Mesenteric fat pad (tissue), 1 donor: ENCODE data around the gene RTN1. TPM values are rescaled to one million over a fixed set of nuclear protein-coding genes. Genes with fewer than 3 reads are reported as not detected.

ENCODE experiments used
- DNase-seq: peaks from one replicate; pipeline ENCODE4 v3.0.0-alpha.2; 2020; ENCODE audit warnings: low spot score
- total RNA-seq: library from RNA; stranded (reverse); fragmentation: NEBNext Ultra II Directional; extraction: Animal tissue kit (Norgen Biotek cat#: 25700); gene quantifications from one replicate; pipeline ENCODE4 v1.2.1, GENCODE V29; 2021
- donor health status: DM: yes; HTN: yes; CAD: no.

The RTN1 gene
- total RNA-seq, 1 donor from 2014 or later: 15.4 TPM

DNA sequence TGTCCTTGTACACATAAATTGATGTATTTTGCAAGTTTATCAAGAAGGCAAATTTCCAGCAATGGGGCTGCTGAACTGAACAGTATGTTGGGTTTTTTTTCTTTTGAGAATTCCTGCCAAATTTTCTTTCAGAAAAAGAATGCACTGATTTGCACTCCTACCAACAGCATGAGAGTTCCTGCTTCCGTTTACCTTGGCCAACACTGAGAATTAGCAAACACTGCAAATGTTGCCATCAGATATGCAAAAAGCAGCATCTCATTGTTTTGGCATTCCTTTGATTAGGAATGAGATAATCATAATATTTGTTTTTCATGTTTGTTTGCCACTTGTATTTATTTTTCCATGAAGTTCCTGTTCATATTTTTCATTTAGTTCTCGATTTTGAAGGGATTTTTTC is 82.4 kb downstream of the RTN1 start:
- no peak for DNase-seq

DNA sequence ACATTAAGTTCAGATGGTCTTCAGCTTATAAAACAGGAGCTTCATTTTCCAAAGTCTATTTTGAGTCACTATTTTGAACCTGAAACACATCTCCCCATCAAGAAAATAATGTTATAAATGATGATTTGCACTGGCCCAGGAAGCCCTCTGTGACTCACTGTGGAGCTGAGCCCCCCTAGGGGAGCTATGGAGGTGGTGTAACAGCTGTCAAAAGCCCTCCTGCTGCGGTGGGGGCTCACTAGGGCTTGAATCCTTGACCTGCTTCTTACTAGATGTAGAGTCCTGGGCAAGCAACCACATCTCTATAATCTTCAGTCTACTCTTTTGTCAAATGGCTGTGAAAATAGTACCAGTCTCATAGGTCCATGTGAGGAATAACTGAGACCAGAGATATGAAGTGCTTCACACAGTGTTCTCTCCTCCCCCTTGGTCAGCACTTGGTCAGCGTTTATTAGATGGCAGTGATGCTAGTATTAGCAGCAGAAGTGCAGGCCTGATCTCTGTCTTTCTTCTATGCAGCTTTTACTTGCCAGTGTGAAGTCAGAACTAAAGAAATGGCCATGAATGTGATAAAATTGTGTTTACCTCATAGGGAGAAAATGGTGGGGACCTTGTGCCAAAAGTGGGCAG is 83.4 kb downstream of the RTN1 start:
- no peak for DNase-seq

DNA sequence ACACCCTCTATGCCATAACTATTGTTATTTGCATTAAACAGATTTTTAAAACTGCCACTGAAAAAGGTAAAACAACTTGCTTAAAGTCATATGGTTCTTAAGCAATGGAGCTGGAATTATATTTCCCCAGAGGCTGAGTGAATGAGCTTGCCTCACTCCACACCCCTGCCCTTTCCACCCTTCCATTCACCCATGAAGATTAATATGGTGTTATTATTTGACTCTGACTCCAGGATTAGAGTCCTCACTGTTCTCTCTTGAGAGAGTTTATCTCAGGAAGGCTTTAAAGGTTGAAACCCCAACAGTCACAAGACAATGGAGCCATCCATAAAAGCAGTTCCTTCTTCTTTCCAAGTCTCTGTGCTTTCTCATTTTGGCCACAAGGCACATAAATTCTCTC is 84.9 kb downstream of the RTN1 start:
- DNase-seq: no peak

DNA sequence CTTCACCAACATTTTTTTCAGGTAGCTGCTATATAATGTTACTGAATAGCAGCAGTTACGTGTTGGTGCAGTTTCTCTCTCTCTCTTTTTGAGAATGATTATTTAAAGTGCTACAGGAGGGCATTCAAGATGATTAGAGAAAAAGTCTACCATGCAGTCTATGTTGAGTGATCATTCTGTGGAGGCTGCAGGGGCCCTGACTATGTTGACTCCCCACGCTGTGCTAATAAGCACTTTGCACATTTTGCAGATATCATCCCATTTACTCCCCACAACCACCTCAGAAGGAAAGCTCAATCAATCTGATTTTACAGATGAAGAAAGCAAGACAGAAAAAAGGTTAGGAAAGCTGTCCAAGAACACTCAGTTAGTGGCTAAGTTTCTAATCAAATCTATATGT is 87.8 kb downstream of the RTN1 start:
- DNase-seq: no peak

DNA sequence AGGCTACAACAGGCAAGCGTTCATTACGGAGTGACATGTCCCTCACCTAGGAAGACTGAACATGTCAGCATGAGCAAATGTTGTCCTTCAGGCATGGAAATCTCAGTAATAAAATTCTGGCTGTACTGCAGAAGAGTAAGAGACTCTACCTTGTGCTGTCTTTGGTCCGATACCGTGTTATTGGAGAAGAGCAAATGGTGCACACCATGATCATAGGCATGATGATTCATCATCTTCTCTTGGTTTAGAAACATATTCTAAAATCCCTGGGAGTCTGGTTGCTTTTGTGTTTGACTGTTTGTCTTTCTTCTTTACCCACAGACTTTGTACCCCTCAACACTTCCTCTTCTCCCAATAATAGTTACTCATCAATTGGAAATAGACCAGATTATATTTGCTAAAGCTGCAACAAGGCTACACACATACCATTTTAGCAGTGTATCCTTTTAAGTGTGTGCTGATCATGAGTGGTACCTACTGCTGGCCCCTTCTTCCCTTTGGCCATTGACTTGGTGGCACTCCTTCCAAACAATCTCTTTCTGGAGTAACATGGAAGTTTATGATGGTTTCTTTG is 93.5 kb downstream of the RTN1 start:
- DNase-seq: no peak

DNA sequence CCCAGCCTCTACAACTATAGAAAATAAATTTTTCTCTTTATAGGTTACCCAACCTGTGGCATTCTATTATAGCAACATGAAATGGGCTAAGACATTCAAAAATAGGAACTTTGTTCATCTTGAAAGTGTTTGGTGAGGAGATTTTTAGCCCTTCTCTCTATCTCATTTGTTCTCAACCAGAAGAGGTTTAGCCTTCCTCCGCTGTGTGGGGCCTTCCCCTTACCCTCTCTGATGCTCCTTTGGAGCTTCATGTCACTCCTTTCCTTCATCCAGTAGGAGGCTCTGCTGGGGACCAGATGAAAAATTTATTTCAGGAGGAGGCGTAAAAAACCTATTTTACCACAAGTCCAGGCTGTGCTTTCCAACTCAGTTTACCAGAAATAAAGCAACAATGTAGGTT is 94.1 kb downstream of the RTN1 start:
- DNase-seq: no peak

DNA sequence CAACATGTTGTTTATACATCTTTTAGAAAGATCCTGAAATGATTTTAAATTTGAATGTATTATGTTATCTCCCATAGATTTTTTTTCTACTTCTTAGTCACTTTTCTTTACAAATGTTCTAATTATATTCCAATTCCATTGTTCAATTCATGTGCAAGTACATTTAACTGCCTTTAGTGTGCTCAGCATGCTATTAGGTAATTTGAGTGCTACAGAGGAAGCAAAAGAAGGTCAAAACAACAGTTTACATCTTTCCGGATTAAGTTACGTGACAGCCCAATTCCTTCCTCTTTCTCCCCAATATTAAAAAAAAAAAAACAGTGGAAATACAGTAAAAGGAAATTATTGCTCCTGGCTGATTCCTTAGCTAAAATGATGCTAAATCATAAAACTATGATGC is 98.3 kb downstream of the RTN1 start:
- no peak for DNase-seq

DNA sequence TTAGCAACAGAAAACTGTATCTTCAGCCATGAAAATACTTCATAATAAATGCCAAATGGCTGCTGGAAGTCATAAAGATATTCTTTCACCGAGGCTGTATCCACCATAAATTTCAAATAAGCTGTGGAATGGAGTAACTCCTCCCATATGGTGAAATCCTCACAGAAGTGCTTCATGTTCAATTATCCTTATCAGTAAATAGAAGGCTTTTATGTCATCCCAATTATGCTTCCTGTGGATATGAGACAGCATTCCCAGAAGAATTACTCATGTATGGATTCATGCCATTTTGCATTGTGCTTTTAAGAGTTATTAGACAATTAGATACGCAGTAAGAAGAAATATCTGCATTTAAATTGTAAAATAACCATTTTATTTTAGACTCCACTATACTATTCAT is 99.0 kb downstream of the RTN1 start:
- no peak for DNase-seq

DNA sequence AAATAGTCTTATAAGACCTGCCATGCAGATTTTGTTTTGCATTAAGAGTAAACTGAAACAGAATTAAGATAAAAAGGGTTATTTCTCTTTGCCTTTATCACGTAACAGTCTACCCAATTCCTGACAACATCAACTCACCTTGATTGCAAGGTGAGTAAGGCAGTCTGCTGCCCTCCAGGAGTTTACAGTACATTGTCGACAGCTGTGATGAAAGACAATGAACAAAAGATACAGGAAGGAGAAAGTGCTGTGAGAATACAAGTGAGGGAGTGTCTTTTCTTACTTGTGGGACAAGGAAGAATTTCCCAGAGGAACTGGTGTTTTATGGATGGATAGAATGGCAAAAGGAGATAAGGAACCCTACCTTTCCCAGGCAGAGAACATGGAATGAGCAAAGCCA is 101.0 kb downstream of the RTN1 start:
- no peak for DNase-seq

DNA sequence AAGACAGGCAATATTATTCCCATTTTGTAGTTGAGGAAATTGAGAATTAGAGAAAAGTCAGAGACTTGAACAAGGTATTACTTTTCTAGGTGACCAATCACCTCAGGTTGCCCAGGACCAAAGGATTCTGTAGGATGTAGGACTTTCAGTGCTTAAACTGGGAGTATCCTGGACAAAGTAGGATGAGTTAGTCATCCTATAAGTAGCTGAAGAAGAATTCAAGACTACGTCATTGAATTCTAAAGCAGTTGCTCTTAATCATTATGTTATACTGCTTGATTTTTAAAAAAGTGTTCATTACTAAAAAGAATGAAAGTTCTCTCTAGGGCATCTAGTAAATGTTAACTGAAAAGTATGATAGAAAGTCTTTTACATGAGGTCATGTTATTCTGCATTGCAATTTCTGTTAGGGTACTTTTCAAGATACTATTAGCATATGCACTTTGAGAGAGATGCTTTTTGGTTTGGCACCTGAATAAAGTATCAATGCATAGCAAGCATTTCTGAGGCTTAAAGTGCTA is 101.7 kb downstream of the RTN1 start:
- DNase-seq: no peak

DNA sequence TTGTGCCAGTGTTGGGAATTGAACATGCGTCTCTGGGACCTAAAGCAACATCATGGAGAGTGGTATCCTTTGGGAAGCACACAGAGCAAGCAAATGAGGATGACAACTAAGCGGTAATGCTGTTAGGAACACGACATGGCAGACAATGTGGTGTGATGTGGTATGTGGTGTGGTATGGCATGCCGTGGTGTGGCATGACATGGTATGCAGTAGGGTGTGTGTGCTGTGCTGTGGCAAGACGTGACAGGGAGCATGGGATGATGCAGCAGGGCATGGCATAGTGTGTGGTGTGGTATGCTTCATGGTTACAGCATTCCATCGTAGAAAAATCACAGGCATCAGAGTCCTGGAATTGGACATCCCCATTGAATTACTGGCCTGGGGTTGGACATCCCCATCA is 108.7 kb downstream of the RTN1 start:
- no peak for DNase-seq

DNA sequence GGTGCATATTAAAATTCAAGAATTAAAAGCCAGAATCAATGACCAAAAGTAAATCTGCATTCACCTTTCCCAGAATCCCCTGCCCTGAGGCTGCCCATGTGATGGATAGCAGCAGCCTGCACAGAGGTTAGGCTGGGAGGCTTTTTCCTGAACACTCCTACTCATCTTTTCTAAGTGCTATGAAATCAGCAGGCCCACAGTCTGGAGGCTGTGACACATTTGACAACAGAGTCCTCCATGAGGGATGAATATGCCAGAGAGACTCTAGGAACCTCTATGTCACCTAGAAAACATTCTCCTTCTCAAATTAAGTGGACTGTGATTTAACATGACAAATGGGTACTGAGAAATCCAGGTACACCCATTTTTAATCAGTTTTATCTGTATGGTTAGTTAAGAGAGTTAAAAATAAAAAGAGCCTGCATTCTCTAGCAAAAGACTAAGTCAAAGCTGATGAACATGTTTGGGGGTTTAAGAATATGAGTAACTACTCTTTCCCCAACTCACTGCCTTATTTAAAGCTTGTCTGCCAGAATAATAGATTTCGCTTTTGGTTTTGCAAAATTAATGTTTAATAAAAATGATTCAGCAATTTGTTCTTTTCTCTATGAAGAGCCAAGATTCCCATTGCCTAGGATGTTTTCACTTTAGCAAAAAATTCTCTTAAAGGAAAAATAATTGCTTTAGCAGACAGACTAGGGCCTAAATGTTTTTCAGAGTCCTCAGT is 115.0 kb downstream of the RTN1 start:
- DNase-seq: no peak

DNA sequence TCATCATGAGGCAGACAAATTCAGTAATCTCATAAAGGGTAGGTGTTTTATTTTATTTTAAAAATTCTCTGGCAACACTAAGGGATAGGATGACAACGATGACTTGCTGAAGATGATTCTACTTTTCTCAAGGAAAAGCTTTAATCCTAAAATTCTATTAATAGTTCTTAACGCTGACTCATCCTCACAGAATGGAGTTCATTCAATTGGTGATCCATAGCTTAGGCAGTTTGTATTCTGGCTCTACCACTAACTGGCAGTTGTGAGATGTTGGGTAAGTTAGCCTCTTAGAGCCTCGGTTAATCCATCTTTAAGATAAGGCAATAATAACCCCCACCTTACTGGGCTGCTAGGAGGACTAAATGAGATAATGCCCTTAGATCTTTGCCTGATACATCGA is 116.3 kb downstream of the RTN1 start:
- no peak for DNase-seq

DNA sequence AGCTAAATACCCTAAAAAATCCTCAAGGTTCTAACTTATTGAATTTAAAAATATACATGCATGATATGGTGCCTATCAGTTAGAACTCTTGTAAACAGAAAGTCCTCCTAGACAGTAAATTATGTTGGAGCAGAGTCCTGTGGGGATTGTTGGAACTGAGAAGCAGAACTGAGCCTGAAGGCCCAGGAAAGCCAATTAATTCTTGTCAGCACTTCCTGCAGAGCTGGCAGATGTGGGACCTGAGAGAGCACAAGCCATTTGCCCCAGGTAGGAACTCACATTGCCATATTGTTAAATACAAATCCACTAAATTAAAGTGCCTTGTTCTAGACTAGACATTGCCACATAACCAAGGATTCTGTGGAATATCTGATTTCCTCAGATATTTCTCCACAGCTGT is 117.1 kb downstream of the RTN1 start:
- DNase-seq: no peak

DNA sequence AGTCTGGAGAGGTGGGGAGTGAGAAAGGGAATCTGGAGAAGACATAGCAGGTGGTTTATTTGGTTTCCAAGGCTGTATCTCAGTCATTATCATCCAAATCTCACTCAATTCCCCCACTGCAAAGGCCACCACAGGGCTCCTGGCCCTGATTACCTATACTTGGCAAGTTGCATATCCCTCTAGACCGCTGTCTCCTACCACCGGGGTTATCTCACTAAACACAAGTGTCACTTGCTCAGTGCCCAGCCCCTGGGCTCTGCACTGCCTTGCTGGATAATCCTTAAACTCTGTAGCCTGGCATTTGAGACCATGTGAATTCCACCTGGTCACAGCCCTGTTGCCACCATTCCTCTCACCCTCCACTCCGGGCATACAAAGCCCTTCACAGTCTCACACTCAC is 119.0 kb downstream of the RTN1 start:
- DNase-seq: no peak

DNA sequence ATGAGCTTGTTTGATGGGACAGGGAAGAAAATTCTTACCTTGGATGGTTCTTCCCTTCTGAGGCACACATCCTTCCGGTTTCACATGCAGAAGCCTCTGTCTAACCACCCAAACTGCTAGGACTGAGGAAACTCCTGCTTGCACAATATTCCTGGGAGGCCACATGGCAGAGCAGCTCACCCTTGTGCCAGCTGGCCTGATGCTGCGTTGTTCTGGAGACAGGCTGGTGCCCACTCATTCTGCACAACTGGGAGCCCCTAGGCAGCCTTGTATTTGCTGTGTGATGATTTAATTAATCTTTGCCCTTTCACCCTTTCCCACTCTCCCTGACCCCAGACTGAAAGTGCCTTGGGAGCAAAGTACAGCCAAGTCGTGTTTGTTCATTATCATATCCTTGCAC is 130.8 kb downstream of the RTN1 start:
- no peak for DNase-seq

DNA sequence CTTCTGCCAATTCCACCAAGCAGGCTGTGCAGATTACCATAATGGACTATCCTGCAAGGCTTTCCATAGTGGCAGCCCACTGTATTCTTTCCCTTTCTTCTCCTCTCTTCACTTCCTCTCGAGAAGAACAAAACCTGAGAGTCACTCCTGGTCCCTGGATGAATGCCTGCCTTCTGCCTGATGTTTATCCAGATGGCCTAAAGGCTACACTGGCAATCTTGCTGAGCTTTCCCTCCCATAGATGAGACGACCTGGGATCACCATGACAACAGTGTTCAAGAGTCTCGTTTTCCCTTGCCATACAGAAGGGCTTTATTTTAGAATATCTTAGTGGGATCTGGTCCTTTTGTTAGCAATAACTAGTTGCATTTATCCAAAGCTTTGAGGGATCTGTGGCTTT is 142.3 kb downstream of the RTN1 start:
- DNase-seq: no peak

DNA sequence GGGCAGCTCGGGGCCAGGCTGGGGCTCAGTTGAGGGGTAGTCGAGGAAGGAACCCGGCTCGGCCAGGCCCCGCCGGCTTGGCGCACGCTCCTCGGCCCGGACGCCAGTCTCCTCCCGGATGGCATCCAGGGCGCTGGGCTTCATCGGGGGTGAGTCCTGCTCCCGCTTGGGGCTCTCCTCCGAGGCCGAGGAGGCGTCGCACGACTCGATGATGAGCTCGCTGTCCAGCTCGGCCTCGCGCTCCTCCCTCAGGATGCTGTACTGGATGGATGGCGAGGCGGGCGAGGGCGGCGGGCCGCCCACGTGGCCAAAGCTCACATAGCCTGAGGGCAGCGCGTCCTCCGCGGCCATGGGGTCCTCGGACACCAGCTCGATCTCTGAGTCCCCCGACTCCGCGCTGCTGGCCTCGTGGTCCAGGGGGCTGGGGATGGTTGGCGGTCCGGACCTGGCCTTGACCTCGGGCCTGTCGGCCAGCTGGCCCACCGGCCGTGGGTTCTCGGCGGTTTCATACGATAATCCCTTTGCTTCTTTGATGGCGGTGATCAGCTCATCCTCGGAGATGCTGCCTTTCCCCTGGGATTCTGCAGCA is 143.4 kb downstream of the RTN1 start:
- no peak for DNase-seq

DNA sequence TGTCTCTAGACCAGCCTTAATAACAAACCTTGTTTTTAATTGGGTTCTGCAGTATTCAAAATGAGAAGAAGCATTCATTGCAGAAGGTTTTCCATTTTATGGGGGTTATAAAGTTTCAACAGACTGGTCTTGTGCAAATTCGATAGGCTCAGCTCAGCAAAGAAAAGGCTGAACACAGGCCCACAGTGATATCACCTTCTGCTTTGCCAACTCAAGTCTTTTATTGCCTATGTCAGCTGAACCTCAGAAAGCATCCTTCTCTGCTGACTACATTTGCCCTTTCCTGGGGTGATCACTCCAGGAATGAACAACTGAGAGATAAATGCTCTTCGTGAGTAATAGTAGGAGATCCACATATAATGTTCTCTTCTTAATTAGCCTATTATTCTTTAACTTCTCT is 159.5 kb downstream of the RTN1 start:
- no peak for DNase-seq

DNA sequence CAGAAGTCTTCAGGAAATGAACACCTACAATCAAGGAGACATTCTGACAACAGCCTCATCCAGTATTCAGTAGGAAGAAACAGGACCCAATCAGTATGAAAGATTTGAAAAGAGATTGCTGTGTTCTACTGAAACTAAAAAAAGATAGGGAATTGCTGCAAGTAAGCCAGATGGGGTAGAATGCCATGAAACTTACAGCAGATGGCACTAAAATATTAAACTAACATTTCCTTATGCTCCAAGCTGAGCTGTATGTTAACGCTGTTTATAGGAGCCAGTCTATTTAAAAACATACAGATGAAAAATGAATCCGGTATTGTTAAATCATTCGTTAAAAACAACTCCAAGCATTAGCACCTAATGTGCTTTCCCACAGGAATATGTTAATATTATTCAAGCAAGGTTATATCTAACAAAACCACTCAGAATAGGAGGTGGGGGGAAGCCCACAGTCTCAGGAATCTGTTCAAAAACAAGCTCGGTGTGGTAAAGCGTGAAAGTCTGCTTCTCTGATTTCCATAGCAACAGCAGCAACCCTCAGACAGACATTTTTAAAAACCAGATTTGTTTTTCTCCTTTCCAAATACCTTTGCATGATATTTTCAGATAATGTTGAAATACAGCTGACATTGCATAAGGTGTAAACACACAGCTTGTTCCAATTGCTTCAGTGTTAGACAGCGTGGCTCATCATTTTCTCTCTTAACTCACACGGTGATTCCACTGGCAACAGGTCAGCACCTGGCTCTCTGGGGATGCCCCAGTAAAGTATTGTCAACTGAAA is 162.6 kb downstream of the RTN1 start:
- DNase-seq: no peak

DNA sequence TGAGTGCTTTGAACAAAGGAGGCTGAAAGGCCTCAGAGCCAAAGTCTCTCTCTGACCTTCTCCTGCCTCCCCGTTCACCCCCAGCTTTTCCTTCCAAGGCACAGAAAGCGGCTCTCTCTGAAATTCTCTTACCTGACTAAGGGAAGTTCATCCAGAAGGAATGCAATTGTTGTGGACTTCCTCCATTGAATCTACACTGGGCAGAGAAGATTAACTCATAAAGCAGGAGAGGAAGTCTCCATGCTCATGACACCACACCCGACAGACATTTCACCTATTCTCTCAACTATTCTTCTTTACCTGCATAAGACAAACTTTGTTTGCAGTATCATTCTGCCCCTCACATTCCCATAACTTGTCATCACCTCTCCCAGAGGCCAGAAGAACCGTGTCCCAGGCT is 164.7 kb downstream of the RTN1 start:
- DNase-seq: no peak

DNA sequence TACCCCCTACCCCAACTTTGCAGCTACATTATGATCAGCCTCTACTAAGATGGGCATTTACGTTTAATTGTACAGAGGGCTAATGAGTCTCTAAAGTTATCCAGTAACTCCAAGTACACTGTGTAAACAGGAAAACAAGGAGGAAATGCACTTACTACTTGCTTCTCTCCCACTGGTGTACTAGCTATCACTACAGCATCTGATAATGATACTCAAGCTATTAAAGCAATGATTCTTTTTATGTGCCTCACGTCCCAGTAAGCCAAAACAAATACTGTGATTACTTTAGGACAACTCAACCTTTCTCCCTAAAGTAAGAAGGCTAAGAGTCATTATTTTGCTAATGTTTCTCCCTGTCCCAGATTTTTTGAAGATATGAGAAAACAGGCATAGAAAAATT is 165.3 kb downstream of the RTN1 start:
- no peak for DNase-seq
